ENCODE measurements around the gene SYCP3.

GRCh38 chr12:101706403-101706802 is 32.9 kb downstream of the SYCP3 start:
- TF ChIP-seq CTCF (IDR thresholded peaks at IDR 0.05) (no peak), POLR2A (IDR thresholded peaks at IDR 0.05; ENCODE audit: low read depth) (no peak), POLR2AphosphoS5 (IDR thresholded peaks at IDR 0.05) (no peak), EP300 (IDR thresholded peaks at IDR 0.05) (no peak)

All from esophagus muscularis mucosa (tissue), 4 donors.